Kidney (tissue), 14 donors: ENCODE results near the gene ERC2. TPM values are rescaled to one million over a fixed set of nuclear protein-coding genes. Genes with fewer than 3 reads are reported as not detected.

Experiments used
- DNase-seq, 5 donors: peaks; one replicate each; pipeline ENCODE4 v3.0.0-alpha.2; 2013 to 2020
- FAIRE-seq: peaks from 2 replicates; lab custom pipeline; 2012; peaks lifted over from hg19 to GRCh38; lab: Jason Lieb, UNC
- H3K27ac ChIP-seq, 2 donors: one replicate each; pipeline ENCODE4 v1.7.0; 2013; ENCODE audit warnings: low read depth in 2 of 2, low read length in 2 of 2, inconsistent platforms in 1 of 2
- H3K27me3 ChIP-seq: one replicate; pipeline ENCODE4 v1.7.1; 2013; ENCODE audit warnings: low read length, inconsistent platforms; ENCODE audit not compliant: control insufficient read depth, insufficient read depth
- H3K36me3 ChIP-seq, 3 donors: one replicate each; pipeline versions ENCODE4 v1.7.0 to v1.7.1; 2013; ENCODE audit warnings: low read length in 3 of 3, control low read depth in 1 of 3, inconsistent platforms in 1 of 3; ENCODE audit not compliant: insufficient read depth in 3 of 3, control insufficient read depth in 2 of 3
- H3K4me1 ChIP-seq, 3 donors: one replicate each; pipeline versions ENCODE4 v1.7.0 to v1.7.1; 2013; ENCODE audit warnings: low read length in 3 of 3, inconsistent platforms in 1 of 3, low read depth in 1 of 3; ENCODE audit not compliant: control insufficient read depth in 2 of 3, insufficient read depth in 2 of 3
- H3K4me3 ChIP-seq, 3 donors: one replicate each; pipeline versions ENCODE4 v1.7.0 to v1.8.1; 2013; ENCODE audit warnings: low read length in 3 of 3, control low read depth in 1 of 3, inconsistent platforms in 1 of 3
- H3K9ac ChIP-seq, 3 donors: one replicate each; pipeline versions ENCODE4 v1.7.0 to v1.7.1; 2013; ENCODE audit warnings: low read length in 3 of 3, control low read depth in 1 of 3, inconsistent platforms in 1 of 3
- H3K9me3 ChIP-seq, 3 donors: one replicate each; pipeline versions ENCODE4 v1.7.0 to v1.7.1; 2013; ENCODE audit warnings: low read length in 3 of 3, control low read depth in 1 of 3, inconsistent platforms in 1 of 3; ENCODE audit not compliant: control insufficient read depth in 2 of 3, insufficient read depth in 1 of 3
- CTCF ChIP-seq: IDR thresholded peaks from 3 replicates; pipeline ENCODE4 v1.5.1; 2012; ENCODE audit warnings: mild to moderate bottlenecking, moderate library complexity, borderline replicate concordance; ENCODE audit not compliant: insufficient read depth; ENCODE audit errors: extremely low read depth
- intact Hi-C: fragments of 100-400 bp; cut with DNase I; formaldehyde crosslinking; loops from one replicate; pipeline ENCODE4 v1.11.1; 2022
- polyA plus RNA-seq: library from polyadenylated mRNA; stranded (reverse); fragments of 350-450 nt; fragmentation: Illumina TruSeq; extraction: RNeasy Lipid Tissue Mini Kit (QIAGEN cat#74804); gene quantifications from one replicate; pipeline ENCODE4 v1.2.3, GENCODE V29; 2014; ENCODE audit warnings: low read depth, low replicate concordance; ENCODE audit not compliant: insufficient read depth
- total RNA-seq: library from RNA; stranded (reverse); fragmentation: NEBNext Ultra II Directional; extraction: Animal tissue kit (Norgen Biotek cat#: 25700); gene quantifications from one replicate; pipeline ENCODE4 v1.2.1, GENCODE V29; 2021
- donor health status: control.
- donor health status: control.
- donor health status: control.
- donor health status: control.
- donor health status: control.
- donor health status: DM: yes; HTN: yes; CAD: no.
- donor health status: Normal renal cell carcinoma (clear cell type).

The ERC2 gene
- total and polyA plus RNA-seq, 2 donors from 2014 or later: 0.92 to 3.8 TPM

GRCh38 chr3:56339671-56340070 is 128.6 kb downstream of the ERC2 start:
- Histone ChIP-seq H3K4me3 (no peak overlapping the region), H3K27ac (no peak overlapping the region), H3K27me3 (no peaks in the 10 kb centered on the region), H3K9me3 (no peaks in the 10 kb centered on the region), H3K9ac (no peak overlapping the region), H3K36me3 (no peaks in the 10 kb centered on the region), H3K4me1 (no peaks in the 10 kb centered on the region)
- intact Hi-C loops: no loop called here
- no peak for TF ChIP-seq CTCF
- DNase-seq (no peak), FAIRE-seq (no peak)

GRCh38 chr3:56339244-56339643 is 129.0 kb downstream of the ERC2 start:
- Histone ChIP-seq H3K4me3 (no peak overlapping the region), H3K36me3 (no peaks in the 10 kb centered on the region), H3K4me1 (no peaks in the 10 kb centered on the region), H3K9ac (no peak overlapping the region), H3K27ac (no peak overlapping the region), H3K27me3 (no peaks in the 10 kb centered on the region), H3K9me3 (no peaks in the 10 kb centered on the region)
- no peak for FAIRE-seq
- intact Hi-C loops: no loop called here
- TF ChIP-seq CTCF: no peak
- DNase-seq: no peak

GRCh38 chr3:56336023-56336422 is 132.2 kb downstream of the ERC2 start:
- intact Hi-C loops: no loop called here
- H3K9ac ChIP-seq: no peak overlapping the region
- H3K4me1 ChIP-seq: no peaks in the 10 kb centered on the region
- H3K4me3 ChIP-seq: no peak overlapping the region
- no peaks in the 10 kb centered on the region for H3K27me3 ChIP-seq
- no peaks in the 10 kb centered on the region for H3K36me3 ChIP-seq
- H3K27ac ChIP-seq: no peak overlapping the region
- no peak for DNase-seq
- FAIRE-seq: no peak
- no peaks in the 10 kb centered on the region for H3K9me3 ChIP-seq
- no peak for TF ChIP-seq CTCF

- no peaks in the 10 kb centered on the region for H3K4me1 ChIP-seq
- no peak for TF ChIP-seq CTCF
- H3K27ac ChIP-seq: no peak overlapping the region
- H3K27me3 ChIP-seq: no peaks in the 10 kb centered on the region
- H3K36me3 ChIP-seq: no peaks in the 10 kb centered on the region
- no peaks in the 10 kb centered on the region for H3K9me3 ChIP-seq
- H3K9ac ChIP-seq: no peak overlapping the region
- FAIRE-seq (no peak), DNase-seq (no peak)
- no peak overlapping the region for H3K4me3 ChIP-seq
- intact Hi-C loops: no loop called here
These were observed 143.8 kb downstream of the ERC2 start for GRCh38 chr3:56324473-56324872.
